GM23248 (cell line): ENCODE results near the gene TCEAL1.

ENCODE experiments used
- EZH2 ChIP-seq: fragments of 200-600 bp; sonication (generic); IDR thresholded peaks from 2 replicates; pipeline ENCODE4 v1.6.1; 2018; ENCODE audit warnings: antibody characterized with exemption, mild to moderate bottlenecking; ENCODE audit not compliant: insufficient read depth, poor library complexity, severe bottlenecking
- EZH2phosphoT487 ChIP-seq: fragments of 200-600 bp; sonication (generic); IDR thresholded peaks from 2 replicates; pipeline ENCODE4 v1.6.1; 2018; ENCODE audit warnings: antibody characterized with exemption, moderate library complexity, mild to moderate bottlenecking, low read depth; ENCODE audit not compliant: insufficient read depth

DNA sequence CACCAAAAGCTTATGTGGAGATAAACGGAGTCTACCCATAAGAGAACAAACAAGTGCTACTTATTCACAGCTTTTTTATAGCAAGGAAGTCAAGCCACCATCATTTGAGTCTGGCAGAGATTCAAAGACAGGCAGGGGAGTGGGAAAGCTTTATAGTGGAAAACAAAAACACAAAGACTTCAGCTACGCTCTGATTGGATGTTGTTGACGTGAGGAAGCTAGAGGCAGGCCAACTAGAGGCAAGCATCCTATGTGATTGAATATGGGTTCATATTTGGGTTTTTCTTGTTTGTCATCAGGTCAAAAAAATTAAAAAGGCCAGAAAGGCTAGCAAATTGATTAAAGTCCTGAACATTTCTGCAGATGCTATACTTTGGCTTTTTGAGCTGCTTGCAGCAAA is 44.2 kb upstream of the TCEAL1 start:
- TF ChIP-seq EZH2phosphoT487 (no peak), EZH2 (no peak)
